Mesothelial cell of epicardium (in vitro differentiated cells): ENCODE measurements around the gene ULBP2. TPM values are rescaled to one million over a fixed set of nuclear protein-coding genes. Genes with fewer than 3 reads are reported as not detected.

ENCODE experiments used
- DNase-seq, 2 experiments: peaks; one replicate each; pipeline ENCODE4 v3.0.0; 2021; ENCODE audit warnings: low spot score in 2 of 2; ENCODE audit not compliant: unreplicated experiment in 2 of 2
- H3K27ac Mint-ChIP-seq: 2 replicates; pipeline ENCODE4 v1.8.0; 2021; ENCODE audit warnings: mixed read lengths
- H3K27me3 Mint-ChIP-seq: 2 replicates; pipeline ENCODE4 v1.8.0; 2021; ENCODE audit warnings: low read depth, mixed read lengths
- H3K36me3 Mint-ChIP-seq: 2 replicates; pipeline ENCODE4 v1.8.0; 2021; ENCODE audit warnings: mixed read lengths
- H3K4me1 Mint-ChIP-seq: 2 replicates; pipeline ENCODE4 v1.8.0; 2021; ENCODE audit warnings: mixed read lengths
- H3K4me3 Mint-ChIP-seq: 2 replicates; pipeline ENCODE4 v1.8.0; 2021; ENCODE audit warnings: mild to moderate bottlenecking, moderate library complexity, mixed read lengths
- H3K9me3 Mint-ChIP-seq: 2 replicates; pipeline ENCODE4 v1.8.0; 2021; ENCODE audit warnings: mixed read lengths
- total RNA-seq: library from RNA; stranded (reverse); gene quantifications from 3 replicates; pipeline ENCODE4 v1.2.1, GENCODE V29; 2021
- TF ChIP-seq, protein P1 (sequence below): fragments of 200-600 bp; sonication (generic); IDR thresholded peaks from one replicate; pipeline ENCODE4 v1.5.0; 2021; ENCODE audit warnings: antibody characterized with exemption; ENCODE audit not compliant: unreplicated experiment

The ULBP2 gene
- total RNA-seq, 1 donor from 2014 or later, result 0.42 TPM

DNA sequence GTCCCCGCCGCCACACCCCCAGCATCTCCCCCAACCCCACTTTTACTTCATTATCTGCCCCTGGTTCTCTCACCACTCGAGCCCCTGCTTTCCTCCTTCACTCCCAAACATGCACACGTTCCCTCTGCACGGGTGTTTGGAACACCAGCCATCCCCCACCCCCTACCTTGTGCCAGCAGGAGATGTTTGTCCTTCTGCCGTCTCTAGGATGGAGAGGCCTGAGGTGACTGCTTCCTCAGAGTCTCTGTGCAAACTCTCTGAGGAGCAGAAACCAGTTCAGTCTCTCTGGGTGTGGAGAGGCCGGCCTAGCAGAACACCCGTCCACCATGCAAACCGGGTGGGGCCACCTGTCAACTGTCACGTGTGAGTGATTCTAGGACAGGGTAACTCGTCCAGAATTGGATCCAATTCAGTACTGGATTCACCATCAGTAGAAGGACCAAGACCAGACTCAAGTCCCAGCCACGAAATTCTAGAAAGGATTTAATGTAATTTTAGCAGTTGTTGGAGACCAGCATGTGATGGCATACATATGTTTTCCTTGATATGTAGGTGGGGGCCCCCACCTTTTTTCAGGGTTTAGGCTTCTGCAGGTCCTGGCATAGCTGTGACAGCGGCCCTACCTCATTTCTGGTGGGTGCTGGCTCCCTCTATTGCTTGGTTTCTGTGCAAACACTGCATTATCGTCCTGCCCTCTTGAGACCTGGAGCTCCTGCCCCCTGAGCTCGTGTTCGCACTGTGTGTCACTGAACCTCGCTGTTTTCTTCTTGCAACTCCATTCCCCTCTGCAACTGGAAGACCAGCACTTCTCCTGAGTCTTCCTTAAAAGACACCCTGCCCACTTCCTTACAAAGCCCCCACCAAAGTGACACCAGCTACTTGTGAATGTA lies 43.7 kb upstream of the ULBP2 start, which contains the start of gene RAET1E:
Gene RAET1E (minus strand): TSS at position 259 of the 890 bp plus-strand sequence. CDS start 7,212 bp downstream, outside the sequence.
- no peaks in the 10 kb centered on the region for H3K36me3 Mint-ChIP-seq
- DNase-seq, result no peak
- H3K27ac Mint-ChIP-seq, result no peak within 1 kb of the TSS
- no peak within 1 kb of the TSS for H3K4me3 Mint-ChIP-seq
- peaks cover 73% of the 10 kb centered on the region for H3K27me3 Mint-ChIP-seq
- TF ChIP-seq, protein P1, sequence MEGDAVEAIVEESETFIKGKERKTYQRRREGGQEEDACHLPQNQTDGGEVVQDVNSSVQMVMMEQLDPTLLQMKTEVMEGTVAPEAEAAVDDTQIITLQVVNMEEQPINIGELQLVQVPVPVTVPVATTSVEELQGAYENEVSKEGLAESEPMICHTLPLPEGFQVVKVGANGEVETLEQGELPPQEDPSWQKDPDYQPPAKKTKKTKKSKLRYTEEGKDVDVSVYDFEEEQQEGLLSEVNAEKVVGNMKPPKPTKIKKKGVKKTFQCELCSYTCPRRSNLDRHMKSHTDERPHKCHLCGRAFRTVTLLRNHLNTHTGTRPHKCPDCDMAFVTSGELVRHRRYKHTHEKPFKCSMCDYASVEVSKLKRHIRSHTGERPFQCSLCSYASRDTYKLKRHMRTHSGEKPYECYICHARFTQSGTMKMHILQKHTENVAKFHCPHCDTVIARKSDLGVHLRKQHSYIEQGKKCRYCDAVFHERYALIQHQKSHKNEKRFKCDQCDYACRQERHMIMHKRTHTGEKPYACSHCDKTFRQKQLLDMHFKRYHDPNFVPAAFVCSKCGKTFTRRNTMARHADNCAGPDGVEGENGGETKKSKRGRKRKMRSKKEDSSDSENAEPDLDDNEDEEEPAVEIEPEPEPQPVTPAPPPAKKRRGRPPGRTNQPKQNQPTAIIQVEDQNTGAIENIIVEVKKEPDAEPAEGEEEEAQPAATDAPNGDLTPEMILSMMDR, result no peak
- H3K9me3 Mint-ChIP-seq, result no peaks in the 10 kb centered on the region
- H3K4me1 Mint-ChIP-seq, result peaks cover 5% of the 10 kb centered on the region

DNA sequence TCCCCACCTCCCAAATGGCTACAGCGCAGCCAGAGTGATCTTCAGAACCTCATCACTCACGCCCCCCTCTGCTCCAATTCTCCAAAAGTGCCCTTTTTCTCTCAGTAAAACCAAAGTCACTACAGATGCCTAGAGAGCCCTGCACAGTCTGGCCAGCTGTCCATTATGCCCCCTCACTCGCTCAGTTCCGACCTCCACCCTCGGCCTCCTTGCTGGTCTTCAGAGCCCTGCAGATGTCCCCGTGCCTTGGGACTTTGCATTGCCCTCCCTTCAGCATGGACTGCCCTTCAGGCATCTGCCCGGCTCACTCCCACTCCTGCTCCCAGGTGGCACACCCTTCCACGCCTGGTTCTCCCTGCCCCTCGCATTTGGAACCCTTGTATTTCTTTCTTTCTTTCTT lies 42.8 kb upstream of the ULBP2 start:
- no peak for DNase-seq
- H3K27me3 Mint-ChIP-seq, result peaks cover 72% of the 10 kb centered on the region
- no peak overlapping the region for H3K27ac Mint-ChIP-seq
- H3K4me3 Mint-ChIP-seq, result no peak overlapping the region
- no peaks in the 10 kb centered on the region for H3K36me3 Mint-ChIP-seq
- TF ChIP-seq, protein P1, result no peak
- no peaks in the 10 kb centered on the region for H3K9me3 Mint-ChIP-seq
- peaks cover 5% of the 10 kb centered on the region for H3K4me1 Mint-ChIP-seq

DNA sequence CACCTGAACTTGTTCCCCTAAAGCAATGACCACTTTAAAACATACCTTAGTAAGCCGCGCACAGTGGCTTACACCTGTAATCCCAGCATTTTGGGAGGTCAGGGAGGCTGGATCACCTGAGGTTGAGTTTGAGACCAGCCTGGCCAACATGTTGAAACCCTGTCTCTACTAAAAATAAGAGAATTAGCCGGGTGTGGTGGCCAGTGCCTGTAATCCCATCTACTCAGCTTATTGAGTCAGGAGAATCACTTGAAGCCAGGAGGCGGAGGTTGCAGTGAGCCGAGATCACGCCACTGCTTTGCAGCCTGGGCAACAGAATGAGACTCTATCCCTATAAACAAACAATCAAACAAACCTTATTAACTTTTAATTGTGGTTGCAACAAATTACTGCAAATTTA lies 42.3 kb upstream of the ULBP2 start:
- TF ChIP-seq, protein P1, result no peak
- Mint-ChIP-seq H3K27ac (no peak overlapping the region), H3K4me3 (no peak overlapping the region), H3K9me3 (no peaks in the 10 kb centered on the region), H3K27me3 (peaks cover 71% of the 10 kb centered on the region), H3K4me1 (peaks cover 5% of the 10 kb centered on the region), H3K36me3 (no peaks in the 10 kb centered on the region)
- DNase-seq, result no peak

DNA sequence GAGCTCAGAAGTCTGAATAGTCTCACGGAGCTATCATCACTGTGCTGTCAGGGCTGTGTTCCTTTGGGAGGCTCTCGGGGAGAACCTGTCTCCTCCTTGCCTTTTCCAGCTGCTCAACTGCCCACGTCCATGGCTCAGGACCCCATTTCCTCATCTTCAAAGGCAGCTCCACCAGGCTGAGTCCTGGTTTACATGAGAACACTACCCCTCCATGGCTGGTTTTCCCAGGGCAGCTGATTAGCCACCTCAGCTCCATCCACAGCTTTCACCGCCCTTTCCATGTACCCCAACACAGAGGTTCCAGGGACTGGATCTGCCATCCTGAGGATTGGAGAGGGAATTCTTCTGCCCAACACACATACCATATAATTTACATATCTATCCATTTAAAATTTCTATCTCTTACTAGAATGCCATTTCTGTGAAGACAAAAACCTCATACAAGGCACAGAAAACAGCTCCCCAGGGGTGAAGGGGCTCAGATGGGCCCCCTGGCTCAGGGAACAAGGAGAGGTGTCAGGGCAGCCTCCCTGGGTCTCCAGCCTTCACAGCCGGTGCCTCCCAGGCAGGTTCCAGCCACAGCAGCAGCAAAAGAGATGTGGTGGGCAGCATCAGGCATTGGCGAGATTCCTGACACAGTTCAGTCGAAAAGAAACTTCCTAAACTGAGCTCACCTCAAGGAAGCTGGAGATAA lies 41.7 kb upstream of the ULBP2 start:
- Mint-ChIP-seq H3K36me3 (no peaks in the 10 kb centered on the region), H3K4me1 (peaks cover 5% of the 10 kb centered on the region), H3K4me3 (no peak overlapping the region), H3K9me3 (no peaks in the 10 kb centered on the region), H3K27ac (no peak overlapping the region), H3K27me3 (peaks cover 71% of the 10 kb centered on the region)
- TF ChIP-seq, protein P1, result no peak
- DNase-seq, result no peak

DNA sequence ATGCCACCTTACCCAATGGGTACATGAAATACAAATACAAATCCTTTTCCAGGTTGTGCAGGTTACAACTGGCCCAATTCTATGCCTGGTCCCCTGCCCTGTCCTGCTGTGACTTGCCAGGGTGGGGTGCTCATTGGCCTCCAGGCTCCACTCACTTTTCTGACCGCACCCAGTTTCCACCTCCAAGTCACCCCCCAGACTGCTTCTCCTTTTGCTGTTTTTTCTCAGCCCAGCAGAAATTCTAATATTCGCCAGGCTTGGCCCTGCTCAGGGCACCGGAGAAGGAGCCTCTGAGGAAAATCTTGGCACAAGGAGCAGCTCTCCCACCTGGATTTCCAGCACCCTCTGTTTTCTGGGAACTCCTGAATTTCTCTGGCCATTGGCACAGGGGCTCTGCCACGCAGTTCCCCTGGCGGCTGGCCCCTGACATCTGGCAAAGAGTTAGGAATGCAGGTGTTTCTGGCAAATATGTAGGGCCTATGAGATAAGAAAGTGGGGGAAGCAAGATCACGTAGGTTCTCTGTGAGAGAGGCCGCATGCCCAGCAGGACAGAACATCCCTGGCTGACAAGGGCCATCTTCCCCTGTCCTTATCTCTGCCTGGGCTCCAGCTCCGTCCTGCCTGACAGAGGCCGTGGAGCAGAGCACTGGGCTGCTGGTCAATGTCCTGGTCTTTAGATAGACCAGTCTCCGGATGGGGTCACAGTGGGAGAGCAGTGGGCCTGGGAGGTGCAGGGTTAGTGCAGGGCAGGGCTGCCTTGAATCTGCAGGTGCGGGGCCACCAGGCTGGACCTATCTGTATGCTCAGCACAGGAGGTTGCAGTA lies 41.0 kb upstream of the ULBP2 start:
- Mint-ChIP-seq H3K4me3 (no peak overlapping the region), H3K4me1 (peaks cover 2% of the 10 kb centered on the region), H3K27ac (no peak overlapping the region), H3K9me3 (no peaks in the 10 kb centered on the region), H3K36me3 (no peaks in the 10 kb centered on the region), H3K27me3 (peaks cover 70% of the 10 kb centered on the region)
- TF ChIP-seq, protein P1, result no peak
- no peak for DNase-seq
